Nephron progenitor cell (in vitro differentiated cells): ENCODE measurements around the gene PTTG1IP2.

Experiments
- DNase-seq: peaks from one replicate; pipeline ENCODE4 v3.0.0; 2021
- H3K27ac Mint-ChIP-seq: 2 replicates; pipeline ENCODE4 v1.8.0; 2021; ENCODE audit warnings: mild to moderate bottlenecking, moderate library complexity, mixed read lengths
- H3K27me3 Mint-ChIP-seq: 2 replicates; pipeline ENCODE4 v1.8.0; 2021; ENCODE audit warnings: mild to moderate bottlenecking, low read depth, mixed read lengths; ENCODE audit not compliant: poor library complexity
- H3K36me3 Mint-ChIP-seq: 2 replicates; pipeline ENCODE4 v1.8.0; 2021; ENCODE audit warnings: low read depth, mixed read lengths
- H3K4me1 Mint-ChIP-seq: 2 replicates; pipeline ENCODE4 v1.8.0; 2021; ENCODE audit warnings: mixed read lengths
- H3K4me3 Mint-ChIP-seq: 2 replicates; pipeline ENCODE4 v1.8.0; 2021; ENCODE audit warnings: mild to moderate bottlenecking, moderate library complexity, mixed read lengths
- H3K9me3 Mint-ChIP-seq: 2 replicates; pipeline ENCODE4 v1.8.0; 2021; ENCODE audit warnings: mild to moderate bottlenecking, moderate library complexity, mixed read lengths
- CTCF ChIP-seq: fragments of 200-600 bp; sonication (generic); IDR thresholded peaks from 2 replicates; pipeline ENCODE4 v1.5.0; 2021; ENCODE audit warnings: antibody characterized with exemption

The PTTG1IP2 gene

DNA sequence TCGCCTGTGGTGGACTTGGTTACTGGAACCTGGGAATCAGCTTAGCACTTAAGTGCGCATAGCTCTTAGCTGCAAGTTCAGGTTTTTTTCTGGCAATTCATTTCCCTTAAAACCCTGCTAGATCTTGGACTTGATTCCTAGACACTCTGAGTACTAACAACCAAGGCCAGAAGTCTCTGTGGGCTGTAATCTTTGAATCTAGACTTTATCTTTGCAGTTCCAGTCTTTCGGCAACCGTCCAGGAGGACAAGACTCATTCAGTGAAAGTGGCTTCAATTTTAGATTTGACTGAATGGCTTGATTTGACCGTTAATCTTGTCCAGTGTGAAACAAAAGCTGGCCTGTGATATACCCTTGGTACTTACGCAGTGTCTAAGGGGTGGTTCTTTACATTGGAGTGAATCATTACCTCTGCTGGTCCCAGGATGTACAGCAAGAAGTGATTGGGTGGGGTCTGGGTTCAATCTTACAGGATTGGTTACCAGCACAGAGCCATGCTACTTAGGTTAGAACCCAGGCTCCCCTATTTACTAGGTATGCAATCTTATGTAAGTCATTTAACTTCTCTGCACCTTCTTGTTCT is 16.4 kb downstream of the PTTG1IP2 start:
- DNase-seq = no peak
- no peak for TF ChIP-seq CTCF
- H3K4me3 Mint-ChIP-seq = no peak overlapping the region
- H3K27me3 Mint-ChIP-seq = no peaks in the 10 kb centered on the region
- no peak overlapping the region for H3K27ac Mint-ChIP-seq
- peaks cover 4% of the 10 kb centered on the region for H3K4me1 Mint-ChIP-seq
- no peaks in the 10 kb centered on the region for H3K9me3 Mint-ChIP-seq
- H3K36me3 Mint-ChIP-seq = no peaks in the 10 kb centered on the region

GRCh38 chr7:90487808-90488207 is 18.4 kb downstream of the PTTG1IP2 start:
- Mint-ChIP-seq H3K4me1 (peaks cover under 1% of the 10 kb centered on the region), H3K27ac (no peak overlapping the region), H3K4me3 (no peak overlapping the region), H3K27me3 (no peaks in the 10 kb centered on the region), H3K36me3 (no peaks in the 10 kb centered on the region), H3K9me3 (no peaks in the 10 kb centered on the region)
- DNase-seq = no peak
- no peak for TF ChIP-seq CTCF

DNA sequence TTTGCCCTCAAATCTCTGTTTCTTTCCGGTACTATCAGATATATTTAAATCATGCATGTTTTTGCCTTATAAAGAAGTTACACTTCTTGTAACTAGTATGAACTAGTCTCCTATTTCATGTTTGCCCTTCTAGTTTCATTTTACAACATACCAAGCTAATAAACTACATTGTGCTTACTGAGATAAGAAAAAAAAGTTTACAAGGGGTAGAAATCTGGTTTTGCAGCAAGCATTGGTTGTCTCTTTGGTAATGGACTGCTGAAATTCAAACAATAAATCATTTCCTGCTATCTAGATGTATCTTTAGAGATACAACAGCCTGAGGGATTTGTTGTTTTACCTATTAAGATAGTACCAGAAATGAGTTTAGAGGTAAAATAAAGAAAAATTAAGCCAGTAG is 18.8 kb downstream of the PTTG1IP2 start:
- H3K36me3 Mint-ChIP-seq = no peaks in the 10 kb centered on the region
- DNase-seq = no peak
- H3K9me3 Mint-ChIP-seq = no peaks in the 10 kb centered on the region
- no peak for TF ChIP-seq CTCF
- H3K27me3 Mint-ChIP-seq = no peaks in the 10 kb centered on the region
- H3K4me1 Mint-ChIP-seq = no peaks in the 10 kb centered on the region
- no peak overlapping the region for H3K27ac Mint-ChIP-seq
- no peak overlapping the region for H3K4me3 Mint-ChIP-seq

DNA sequence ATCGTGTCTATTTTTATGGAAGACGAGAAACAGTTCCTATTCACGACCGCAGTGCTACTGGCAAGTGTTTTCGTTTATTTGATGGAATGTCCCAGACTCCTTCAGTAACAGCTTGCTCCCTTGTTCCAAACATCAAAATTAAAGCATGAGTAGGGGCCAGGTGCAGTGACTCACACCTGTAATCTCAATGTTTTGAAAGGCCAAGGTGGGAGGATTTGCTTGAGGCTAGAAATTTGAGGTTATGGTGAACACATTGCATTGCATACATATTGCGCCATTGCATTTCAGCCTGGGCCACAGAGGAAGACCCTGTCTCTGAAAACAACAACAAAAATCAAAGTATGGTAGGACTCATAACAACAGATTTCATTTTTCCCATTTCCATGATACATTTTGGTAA is 22.8 kb downstream of the PTTG1IP2 start:
- H3K4me1 Mint-ChIP-seq = no peaks in the 10 kb centered on the region
- DNase-seq = no peak
- no peak overlapping the region for H3K4me3 Mint-ChIP-seq
- H3K27ac Mint-ChIP-seq = no peak overlapping the region
- no peaks in the 10 kb centered on the region for H3K27me3 Mint-ChIP-seq
- H3K9me3 Mint-ChIP-seq = no peaks in the 10 kb centered on the region
- no peak for TF ChIP-seq CTCF
- H3K36me3 Mint-ChIP-seq = no peaks in the 10 kb centered on the region

DNA sequence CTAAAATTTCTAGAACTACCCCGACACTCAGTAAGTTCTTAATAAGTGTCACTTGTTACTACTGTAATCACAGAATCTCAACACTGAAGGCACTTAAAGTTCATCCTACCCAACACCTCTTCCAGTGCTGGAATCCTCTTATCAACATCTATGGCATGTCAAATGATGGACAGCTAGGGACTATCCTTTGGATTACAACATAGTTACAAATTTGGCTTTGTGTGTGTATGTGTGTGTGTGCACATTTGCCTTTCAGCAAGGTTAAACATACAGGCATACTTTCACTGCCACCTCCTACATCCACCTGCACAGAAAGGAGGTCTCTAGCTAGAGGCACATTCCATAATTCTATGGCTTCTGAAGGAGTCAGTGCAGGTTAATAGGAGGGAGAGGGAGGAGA is 25.8 kb downstream of the PTTG1IP2 start:
- Mint-ChIP-seq H3K27me3 (no peaks in the 10 kb centered on the region), H3K27ac (no peak overlapping the region), H3K36me3 (no peaks in the 10 kb centered on the region), H3K9me3 (no peaks in the 10 kb centered on the region), H3K4me3 (no peak overlapping the region), H3K4me1 (no peaks in the 10 kb centered on the region)
- TF ChIP-seq CTCF = no peak
- no peak for DNase-seq

DNA sequence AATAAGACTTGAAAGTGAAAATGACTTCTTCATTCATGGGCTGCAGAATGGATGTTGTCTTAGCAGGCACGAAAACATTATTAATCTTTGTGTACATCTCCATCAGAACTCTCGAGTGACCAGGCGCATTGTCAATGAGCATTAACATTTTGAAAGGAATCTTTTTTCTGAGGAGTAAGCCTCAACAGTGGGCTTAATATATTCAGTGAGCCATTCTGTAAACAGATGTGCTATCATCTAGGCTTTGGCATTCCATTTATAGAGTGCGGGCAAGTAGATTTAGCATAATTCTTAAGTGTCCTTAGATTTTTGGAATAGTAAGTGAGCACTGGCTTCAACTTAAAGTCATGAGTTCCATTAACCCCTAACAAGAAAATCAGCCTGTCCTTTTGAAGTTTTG is 33.1 kb downstream of the PTTG1IP2 start:
- Mint-ChIP-seq H3K4me1 (no peaks in the 10 kb centered on the region), H3K36me3 (no peaks in the 10 kb centered on the region), H3K27me3 (no peaks in the 10 kb centered on the region), H3K4me3 (no peak overlapping the region), H3K27ac (no peak overlapping the region), H3K9me3 (no peaks in the 10 kb centered on the region)
- no peak for TF ChIP-seq CTCF
- DNase-seq = no peak
